Activated CD8-positive, alpha-beta memory T cell treated with anti-CD3 and anti-CD28 coated beads, Interleukin-2, amount 50 U/mL, for 1 hour (primary cell): ENCODE measurements around the gene BLOC1S3.
"Not testable (repeated sequence)": the region's sequence is repeated elsewhere in the genome, so short reads cannot be mapped to it uniquely, and the experiment has no call there.

ENCODE experiments used
- DNase-seq: peaks from one replicate; pipeline ENCODE4 v3.0.0-alpha.2; 2020; ENCODE audit errors: extremely low read depth

Gene BLOC1S3

DNA sequence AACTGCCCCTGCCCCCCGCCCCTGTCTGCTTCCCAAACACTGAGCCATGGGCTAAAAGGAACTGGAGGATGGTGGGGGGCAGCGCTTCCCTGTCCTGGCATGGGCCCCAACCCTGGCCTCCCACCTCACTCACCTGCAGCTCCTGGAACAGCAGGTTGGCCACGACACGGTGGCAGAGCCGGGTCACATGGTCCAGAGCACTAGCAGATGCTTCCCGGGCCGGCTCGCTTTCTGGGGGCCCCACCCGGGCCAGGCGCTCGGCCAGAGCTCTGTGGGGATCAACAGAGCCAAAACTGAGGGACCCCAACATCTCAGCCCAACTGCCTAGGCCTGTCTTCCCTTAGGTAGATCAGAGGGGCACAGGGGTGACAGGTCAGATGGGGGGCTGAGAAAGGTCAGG is 46.1 kb downstream of the BLOC1S3 start:
- no peak for DNase-seq

DNA sequence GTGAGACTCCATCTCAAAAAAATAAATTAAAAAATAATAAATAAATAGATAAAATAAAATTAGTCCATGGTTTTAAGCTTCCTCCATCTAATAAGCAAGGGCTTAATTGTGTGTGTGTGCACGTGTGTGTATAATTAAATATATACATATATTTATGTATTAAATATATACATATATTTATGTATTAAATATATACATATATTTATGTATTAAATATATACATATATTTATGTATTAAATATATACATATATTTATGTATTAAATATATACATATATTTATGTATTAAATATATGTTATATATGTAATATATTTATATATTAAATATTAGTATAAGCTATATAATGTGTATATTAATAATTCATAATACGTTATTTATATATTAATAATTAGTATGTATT is 50.5 kb downstream of the BLOC1S3 start:
- not testable (repeated sequence) for DNase-seq
